ENCODE data around the gene ZCCHC7.

DNA sequence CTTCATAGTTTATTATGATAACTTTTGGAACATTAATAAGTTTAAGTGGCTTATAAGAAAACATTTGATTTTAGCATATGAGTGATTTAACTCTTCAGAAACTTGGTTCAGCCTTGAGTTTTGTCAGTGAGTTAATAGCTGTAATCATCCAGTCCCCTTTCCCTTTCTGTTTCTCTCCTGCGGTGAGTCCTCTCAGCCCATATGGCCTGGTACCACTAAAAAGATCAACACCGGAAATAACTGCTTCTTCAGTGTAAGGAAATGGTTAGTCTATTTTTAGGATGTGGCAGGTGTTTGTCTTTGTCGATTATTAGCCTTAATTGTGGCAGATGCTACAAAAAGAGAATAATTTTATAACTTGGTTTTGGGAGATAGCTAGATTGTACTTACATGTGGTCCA lies 181.9 kb downstream of the ZCCHC7 start:
- TF ChIP-seq, protein P1, sequence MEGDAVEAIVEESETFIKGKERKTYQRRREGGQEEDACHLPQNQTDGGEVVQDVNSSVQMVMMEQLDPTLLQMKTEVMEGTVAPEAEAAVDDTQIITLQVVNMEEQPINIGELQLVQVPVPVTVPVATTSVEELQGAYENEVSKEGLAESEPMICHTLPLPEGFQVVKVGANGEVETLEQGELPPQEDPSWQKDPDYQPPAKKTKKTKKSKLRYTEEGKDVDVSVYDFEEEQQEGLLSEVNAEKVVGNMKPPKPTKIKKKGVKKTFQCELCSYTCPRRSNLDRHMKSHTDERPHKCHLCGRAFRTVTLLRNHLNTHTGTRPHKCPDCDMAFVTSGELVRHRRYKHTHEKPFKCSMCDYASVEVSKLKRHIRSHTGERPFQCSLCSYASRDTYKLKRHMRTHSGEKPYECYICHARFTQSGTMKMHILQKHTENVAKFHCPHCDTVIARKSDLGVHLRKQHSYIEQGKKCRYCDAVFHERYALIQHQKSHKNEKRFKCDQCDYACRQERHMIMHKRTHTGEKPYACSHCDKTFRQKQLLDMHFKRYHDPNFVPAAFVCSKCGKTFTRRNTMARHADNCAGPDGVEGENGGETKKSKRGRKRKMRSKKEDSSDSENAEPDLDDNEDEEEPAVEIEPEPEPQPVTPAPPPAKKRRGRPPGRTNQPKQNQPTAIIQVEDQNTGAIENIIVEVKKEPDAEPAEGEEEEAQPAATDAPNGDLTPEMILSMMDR (IDR thresholded peaks at IDR 0.05) = no peak
- no peak for TF ChIP-seq POLR2A (IDR thresholded peaks at IDR 0.05)
